ENCODE results near the gene WNK1.
"Not testable (repeated sequence)": the region's sequence is repeated elsewhere in the genome, so short reads cannot be mapped to it uniquely, and the experiment has no call there.

Gene WNK1

DNA sequence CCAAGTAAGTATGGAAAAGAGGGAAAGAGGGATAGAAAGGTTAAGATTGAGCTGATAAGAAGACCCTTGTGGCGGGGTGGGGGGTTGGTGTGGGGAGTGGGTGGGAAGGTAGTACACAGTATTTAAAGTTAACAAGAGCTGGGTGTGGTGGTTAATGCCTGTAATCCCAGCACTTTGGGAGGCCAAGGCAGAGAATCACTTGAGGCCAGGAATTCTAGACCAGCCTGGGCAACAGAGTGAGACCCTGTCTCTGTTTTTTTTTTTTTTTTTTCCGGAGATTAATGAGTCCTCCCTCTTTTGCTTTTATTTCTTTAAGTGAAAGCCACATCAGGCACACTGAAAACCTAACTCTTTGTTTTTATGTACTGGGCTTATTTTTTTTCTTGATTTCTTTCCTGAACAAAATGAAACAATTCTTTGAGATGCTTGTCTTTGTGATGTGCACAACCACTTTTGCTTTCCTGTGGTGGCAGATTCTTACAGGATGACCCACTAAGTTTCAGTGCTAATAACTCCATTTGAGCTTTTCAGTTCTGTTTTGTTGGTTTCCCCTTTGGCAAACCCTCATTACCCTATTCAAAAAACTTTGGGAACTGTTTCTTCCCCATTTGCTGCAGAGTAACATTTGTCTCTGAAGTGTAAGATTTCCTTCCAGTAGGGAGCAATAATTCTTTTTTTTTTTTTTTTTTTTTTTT is 54.8 kb downstream of the WNK1 start:
- peak overlapping the region in 9 of 11 experiments; percentile 5 to 54 (median 36); a peak in 11 of 22 replicates for H3K27ac ChIP-seq
- TF ChIP-seq Cebpa-rat (IDR thresholded peaks at IDR 0.05), result no peak
- peaks cover 31 to 98% (median 55%) of the 10 kb centered on the region in 10 experiments for H3K4me1 ChIP-seq
- H3K36me3 ChIP-seq, result peaks cover 0 to 8% (median 0%) of the 10 kb centered on the region in 11 experiments; a peak in 3 of 22 replicates
- H3K4me3 ChIP-seq, result peak overlapping the region in 4 of 10 experiments; percentile 18 to 46 (median 38); a peak in 5 of 20 replicates
- no peaks in the 10 kb centered on the region for H3K27me3 ChIP-seq
- peak overlapping the region in 5 of 11 experiments; percentile 41 to 66 (median 54); a peak in 10 of 22 replicates for H3K9ac ChIP-seq
- no peaks in the 10 kb centered on the region for H3K9me3 ChIP-seq (replicated peaks in 1 of 11)
- peak overlapping the region; percentile 39 to 90 (median 57) for H3K4me2 ChIP-seq
- peaks cover 59 to 100% (median 94%) of the 10 kb centered on the region in 11 experiments for H4K20me1 ChIP-seq

DNA sequence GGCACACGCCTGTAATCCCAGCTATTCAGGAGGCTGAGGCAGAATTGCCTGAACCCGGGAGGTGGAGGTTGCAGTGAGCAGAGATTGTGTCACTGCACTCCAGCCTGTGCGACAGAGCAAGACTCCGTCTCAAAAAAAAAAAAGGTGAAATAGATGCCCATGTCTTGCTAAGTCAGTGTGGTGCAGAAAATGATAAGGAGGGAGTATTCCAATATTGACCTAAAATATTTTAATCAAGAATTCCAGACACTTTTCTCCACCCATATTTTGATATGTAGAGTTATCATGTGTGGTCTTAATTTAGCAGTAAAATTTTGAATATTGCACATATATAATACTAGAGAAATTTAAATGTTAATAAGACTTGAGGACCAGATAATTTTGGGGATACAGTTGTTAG is 57.7 kb downstream of the WNK1 start:
- no peak for TF ChIP-seq Cebpa-rat (IDR thresholded peaks at IDR 0.05)
- Histone ChIP-seq H3K27me3 (no peaks in the 10 kb centered on the region), H3K36me3 (peaks cover 8 to 25% (median 8%) of the 10 kb centered on the region in 11 experiments), H4K20me1 (peaks cover 71 to 100% (median 100%) of the 10 kb centered on the region in 11 experiments), H3K9me3 (replicated peaks in 1 of 11) (no peaks in the 10 kb centered on the region), H3K4me2 (peak overlapping the region in 5 of 11 experiments; percentile 15 to 63 (median 35); a peak in 4 of 22 replicates), H3K9ac (no peak overlapping the region), H3K4me1 (peaks cover 27 to 76% (median 48%) of the 10 kb centered on the region in 10 experiments), H3K4me3 (no peak overlapping the region), H3K27ac (no peak overlapping the region)

DNA sequence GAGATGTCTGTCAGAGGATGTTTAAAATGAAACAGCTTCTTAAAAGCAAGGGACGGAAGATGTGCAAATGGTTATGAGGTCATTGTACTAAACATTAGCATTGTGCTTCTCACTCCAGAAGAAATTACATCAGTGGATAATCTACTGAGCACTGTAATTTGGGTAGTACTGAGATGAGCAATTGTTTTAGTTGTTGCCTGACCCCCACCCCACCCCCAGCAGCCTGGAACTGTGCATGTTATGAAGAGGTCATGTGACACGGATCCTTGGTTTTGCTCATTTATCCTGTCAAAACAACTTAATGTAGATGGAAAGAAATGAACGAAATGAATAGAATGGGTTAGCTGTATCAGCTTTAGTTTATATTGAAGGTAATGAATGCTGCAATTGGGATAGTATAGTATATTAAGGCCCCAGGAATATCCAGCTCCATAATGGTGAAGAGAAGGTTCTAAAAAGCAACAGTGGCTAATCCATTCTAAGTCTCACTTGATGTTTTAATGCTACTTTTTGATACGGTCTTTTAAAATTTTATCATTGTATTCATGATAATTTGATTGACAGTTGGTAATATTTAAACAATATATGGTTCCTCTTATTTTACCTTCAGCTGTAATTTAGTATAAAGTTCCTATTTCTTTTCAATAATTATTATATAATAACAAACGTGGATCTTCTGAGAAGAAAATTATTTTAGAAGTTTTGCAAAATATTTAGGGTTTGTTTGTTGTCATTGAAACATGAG is 58.5 kb downstream of the WNK1 start:
- Histone ChIP-seq H3K4me1 (peaks cover 25 to 71% (median 43%) of the 10 kb centered on the region in 10 experiments), H3K9ac (no peak overlapping the region), H3K9me3 (replicated peaks in 1 of 11) (no peaks in the 10 kb centered on the region), H3K4me2 (peak overlapping the region in 8 of 11 experiments; percentile 2 to 63 (median 24); a peak in 9 of 22 replicates), H3K27ac (no peak overlapping the region), H3K4me3 (no peak overlapping the region), H4K20me1 (peaks cover 71 to 100% (median 100%) of the 10 kb centered on the region in 11 experiments), H3K27me3 (no peaks in the 10 kb centered on the region), H3K36me3 (peaks cover 15 to 32% (median 16%) of the 10 kb centered on the region in 11 experiments)
- no peak for TF ChIP-seq Cebpa-rat (IDR thresholded peaks at IDR 0.05)

DNA sequence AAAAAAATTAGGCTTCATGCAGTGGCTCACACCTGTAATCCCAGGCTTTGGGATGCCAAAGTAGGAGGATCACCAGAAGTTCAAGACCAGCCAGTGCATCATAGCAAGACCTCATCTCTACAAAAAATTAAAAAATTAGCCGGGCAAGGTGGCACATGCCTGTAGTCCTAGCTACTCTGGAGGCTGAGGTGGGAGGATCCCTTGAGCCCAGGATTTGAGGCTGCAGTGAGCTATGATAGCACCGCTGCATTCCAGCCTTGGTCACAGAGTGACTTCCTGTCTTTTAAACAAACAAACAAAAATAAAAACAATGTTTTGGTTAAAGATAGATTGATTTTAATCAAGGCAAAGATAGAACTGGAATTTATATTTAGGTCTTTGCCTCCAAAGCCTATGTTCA is 60.6 kb downstream of the WNK1 start:
- peaks cover 54 to 100% (median 89%) of the 10 kb centered on the region in 11 experiments for H4K20me1 ChIP-seq
- no peaks in the 10 kb centered on the region for H3K27me3 ChIP-seq
- H3K9me3 ChIP-seq (replicated peaks in 1 of 11), result no peaks in the 10 kb centered on the region
- H3K36me3 ChIP-seq, result peaks cover 33 to 53% (median 36%) of the 10 kb centered on the region in 11 experiments
- 0 out of 22 replicates have a peak overlapping the region, but pooled peaks of 1 of the 11 experiments have one; percentile 11 for H3K9ac ChIP-seq
- no peak overlapping the region for H3K4me3 ChIP-seq
- no peak overlapping the region for H3K27ac ChIP-seq
- TF ChIP-seq Cebpa-rat (IDR thresholded peaks at IDR 0.05), result no peak
- peaks cover 6 to 55% (median 22%) of the 10 kb centered on the region in 10 experiments; a peak in 19 of 20 replicates for H3K4me1 ChIP-seq
- H3K4me2 ChIP-seq, result no peak overlapping the region; a peak in 1 of 22 replicates

DNA sequence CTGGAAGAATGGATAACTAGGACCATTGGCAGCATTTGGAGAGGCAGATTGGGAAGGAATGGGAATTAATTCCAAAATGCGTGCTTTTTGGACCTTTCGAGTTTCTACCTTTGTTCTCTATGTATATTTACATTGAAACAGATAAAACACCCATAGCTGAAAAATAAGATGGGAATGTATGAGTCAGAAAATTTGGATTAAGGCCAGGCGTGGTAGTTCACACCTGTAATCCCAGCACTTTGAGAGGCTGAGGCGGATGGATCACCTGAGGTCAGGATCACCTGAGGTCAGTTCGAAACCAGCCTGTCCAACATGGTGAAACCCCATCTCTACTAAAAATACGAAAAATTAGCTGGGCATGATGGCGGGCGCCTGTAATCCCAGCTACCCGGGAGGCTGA is 65.1 kb downstream of the WNK1 start:
- Histone ChIP-seq H4K20me1 (peaks cover 21 to 100% (median 56%) of the 10 kb centered on the region in 11 experiments), H3K36me3 (peaks cover 44 to 88% (median 69%) of the 10 kb centered on the region in 11 experiments), H3K4me1 (peaks cover 0 to 57% (median 7%) of the 10 kb centered on the region in 10 experiments; a peak in 15 of 20 replicates), H3K9me3 (replicated peaks in 1 of 11) (peaks cover 0 to 13% (median 7%) of the 10 kb centered on the region in 11 experiments; a peak in 9 of 22 replicates)
- H3K9ac ChIP-seq, H3K4me2 ChIP-seq, H3K4me3 ChIP-seq, H3K27me3 ChIP-seq, H3K27ac ChIP-seq: not testable (repeated sequence)

DNA sequence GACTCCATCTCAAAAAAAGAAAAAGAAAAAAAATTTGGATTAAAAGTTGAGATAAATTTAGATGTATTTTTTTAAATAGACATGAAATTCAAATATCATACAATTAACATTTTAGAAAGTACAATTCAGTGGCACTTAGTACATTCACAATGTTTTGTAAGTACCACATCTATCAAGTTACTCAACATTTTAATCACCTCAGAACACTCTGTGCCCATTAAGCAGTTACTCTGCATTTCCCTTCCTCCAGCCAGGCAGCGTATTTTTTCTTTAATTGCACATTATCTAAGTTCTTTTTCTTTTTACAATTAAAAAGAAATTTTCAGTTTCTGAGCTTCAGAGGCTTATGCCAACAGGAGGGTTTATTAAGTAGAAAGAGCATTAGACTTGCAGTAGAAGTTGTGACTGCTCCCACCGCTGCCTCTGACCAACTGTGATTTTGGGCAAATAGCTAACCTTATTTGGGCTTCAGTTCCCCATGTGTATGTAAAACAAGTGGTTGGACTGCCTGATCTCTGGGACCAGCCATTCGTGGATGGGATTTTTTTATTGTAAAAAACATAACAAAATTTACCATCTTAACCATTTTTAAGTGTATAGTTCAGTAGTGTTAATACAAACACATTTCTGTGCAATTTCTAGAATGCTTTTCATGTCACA is 65.7 kb downstream of the WNK1 start:
- Histone ChIP-seq H3K36me3 (peaks cover 44 to 88% (median 69%) of the 10 kb centered on the region in 11 experiments), H3K4me1 (peaks cover 3 to 57% (median 12%) of the 10 kb centered on the region in 10 experiments; a peak in 16 of 20 replicates), H3K27ac (no peak overlapping the region), H3K9ac (no peak overlapping the region), H3K9me3 (replicated peaks in 1 of 11) (peaks cover 0 to 18% (median 7%) of the 10 kb centered on the region in 11 experiments; a peak in 9 of 22 replicates), H3K4me2 (peak overlapping the region in 1 of 11 experiments; percentile 15; a peak in 2 of 22 replicates), H4K20me1 (peaks cover 15 to 100% (median 49%) of the 10 kb centered on the region in 11 experiments; a peak in 21 of 22 replicates), H3K4me3 (no peak overlapping the region), H3K27me3 (no peaks in the 10 kb centered on the region)
- no peak for TF ChIP-seq Cebpa-rat (IDR thresholded peaks at IDR 0.05)

DNA sequence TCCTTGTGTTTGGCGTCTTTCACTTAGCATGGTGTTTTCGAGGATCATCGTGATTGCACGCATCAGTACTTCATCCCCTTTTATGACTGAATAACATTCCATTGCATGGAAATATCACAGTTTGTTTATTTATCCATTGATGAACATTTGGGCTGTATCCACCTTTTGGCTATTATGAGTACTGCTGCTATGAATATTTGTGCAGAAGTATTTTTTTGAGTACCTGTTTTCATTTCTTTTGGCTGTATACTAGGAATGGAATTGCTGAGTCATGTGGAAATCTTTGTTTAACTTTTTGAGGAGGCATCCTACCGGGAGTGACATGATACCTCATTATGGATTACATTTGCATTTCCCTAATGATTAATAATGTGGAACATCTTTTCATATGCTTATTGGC is 66.4 kb downstream of the WNK1 start:
- H3K36me3 ChIP-seq, result peaks cover 44 to 85% (median 68%) of the 10 kb centered on the region in 11 experiments
- H3K27ac ChIP-seq, result no peak overlapping the region
- H3K4me3 ChIP-seq, result no peak overlapping the region

DNA sequence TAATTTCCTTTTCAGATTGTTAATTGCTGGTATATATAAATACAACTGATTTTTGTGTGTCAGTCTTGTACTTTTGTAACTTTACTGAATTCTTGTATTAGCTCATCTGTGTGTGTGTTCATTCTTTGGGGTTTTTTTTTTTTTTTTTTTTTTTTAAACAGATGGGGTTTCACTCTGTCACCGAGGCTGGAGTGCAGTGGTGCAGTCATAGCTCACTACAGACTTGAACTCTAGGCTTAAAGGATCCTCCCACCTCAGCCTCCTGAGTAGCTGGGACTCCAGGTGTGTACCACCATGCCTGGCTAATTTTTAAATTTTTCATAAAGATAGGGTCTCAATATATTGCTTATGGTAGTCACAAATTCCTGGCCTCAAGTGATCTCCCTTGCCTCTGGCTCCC is 68.0 kb downstream of the WNK1 start:
- no peak for TF ChIP-seq Cebpa-rat (IDR thresholded peaks at IDR 0.05)
- H3K9me3 ChIP-seq (replicated peaks in 1 of 11), result peaks cover 0 to 18% (median 7%) of the 10 kb centered on the region in 11 experiments; a peak in 9 of 22 replicates
- H4K20me1 ChIP-seq, result peaks cover 10 to 100% (median 34%) of the 10 kb centered on the region in 11 experiments; a peak in 20 of 22 replicates
- H3K27me3 ChIP-seq, result no peaks in the 10 kb centered on the region
- H3K36me3 ChIP-seq, result peaks cover 34 to 76% (median 53%) of the 10 kb centered on the region in 11 experiments; a peak in 20 of 22 replicates
- H3K27ac ChIP-seq, result no peak overlapping the region
- H3K4me3 ChIP-seq, result no peak overlapping the region
- H3K4me1 ChIP-seq, result peaks cover 9 to 73% (median 22%) of the 10 kb centered on the region in 10 experiments
- 0 out of 22 replicates have a peak overlapping the region, but pooled peaks of 2 of the 11 experiments have one; percentile 1 to 22 for H3K4me2 ChIP-seq
- no peak overlapping the region for H3K9ac ChIP-seq

More for the DNA sequence above, 66.4 kb downstream of the WNK1 start:
- TF ChIP-seq Cebpa-rat (IDR thresholded peaks at IDR 0.05), result no peak
- Histone ChIP-seq H3K27me3 (no peaks in the 10 kb centered on the region), H3K9me3 (replicated peaks in 1 of 11) (peaks cover 0 to 18% (median 7%) of the 10 kb centered on the region in 11 experiments; a peak in 9 of 22 replicates), H3K4me2 (peak overlapping the region in 1 of 11 experiments; percentile 15; a peak in 2 of 22 replicates), H4K20me1 (peaks cover 15 to 100% (median 46%) of the 10 kb centered on the region in 11 experiments), H3K4me1 (peaks cover 4 to 58% (median 17%) of the 10 kb centered on the region in 10 experiments), H3K9ac (no peak overlapping the region)
